HCT116 (cell line): ENCODE data around the gene NEK8. TPM values are rescaled to one million over a fixed set of nuclear protein-coding genes. Genes with fewer than 3 reads are reported as not detected.

Source experiments
- ATAC-seq: fragments of 200-7000 bp; cut with Tn5 transposase; 2 replicates; pipeline ENCODE4 v1.9.1; 2020; ENCODE audit warnings: mild to moderate bottlenecking, moderate library complexity
- BruUV-seq: library from RNA; stranded (reverse); fragments of 400-500 nt; replicated peaks from 2 replicates; lab custom pipeline; 2021; lab: Mats Ljungman, UMichigan
- CTCF ChIA-PET: fragments of 300-600 bp; sonication (Branson Sonifier 250); formaldehyde crosslinking; loops from one replicate; lab custom pipeline; 2021; ENCODE audit warnings: antibody characterized with exemption; lab: Charles Lee
- POLR2A ChIA-PET: fragments of 300-600, 350-600 bp; sonication (Branson Sonifier 250); formaldehyde crosslinking; loops from one replicate; lab custom pipeline; 2021; ENCODE audit warnings: antibody characterized with exemption; lab: Charles Lee
- RAD21 ChIA-PET, 2 experiments: fragments of 300-600 bp; sonication (Branson Sonifier 250); formaldehyde crosslinking; loops; one replicate each; lab custom pipeline; 2023; ENCODE audit warnings: low total read pairs in 2 of 2; ENCODE audit not compliant: uncharacterized antibody in 2 of 2, unreplicated experiment in 2 of 2, low non-redundant PET in 1 of 2; lab: Charles Lee
- DNase-seq: peaks from one replicate; pipeline ENCODE4 v3.0.0-alpha.2; 2010; ENCODE audit warnings: low read depth, low spot score
- H2AFZ ChIP-seq: fragments of 200-600 bp; shearing (Covaris generic), sonication (generic); 2 replicates; pipeline ENCODE4 v1.6.1; 2017; ENCODE audit warnings: low read depth, mixed run types, mixed read lengths, antibody characterized with exemption, low read length; ENCODE audit not compliant: poor library complexity, severe bottlenecking
- H3K27ac ChIP-seq: 2 replicates; pipeline ENCODE4 v1.5.1; 2012; ENCODE audit warnings: low read depth, low read length
- H3K27me3 ChIP-seq: fragments of 200-600 bp; sonication (generic); 2 replicates; pipeline ENCODE4 v1.6.1; 2016; ENCODE audit warnings: mixed run types, low read length, mixed read lengths; ENCODE audit not compliant: insufficient read depth
- H3K36me3 ChIP-seq, 2 experiments: fragments of 200-500 bp in 1 of 2; fragments of 200-600 bp in 1 of 2; sonication (Bioruptor generic) in 1 of 2; sonication (generic) in 1 of 2; 2 replicates each; pipeline versions ENCODE4 v1.5.1 to v1.6.1; 2014 to 2016; ENCODE audit warnings: low read length in 2 of 2, inconsistent platforms in 1 of 2, mixed read lengths in 1 of 2, mixed run types in 1 of 2; ENCODE audit not compliant: insufficient read depth in 2 of 2, control insufficient read depth in 1 of 2
- H3K4me1 ChIP-seq, 2 experiments: fragments of 200-600 bp in 1 of 2; sonication (generic) in 1 of 2; 2 replicates each; pipeline versions ENCODE4 v1.5.1 to v1.6.1; 2012 to 2017; ENCODE audit warnings: low read length in 2 of 2, inconsistent platforms in 1 of 2, mild to moderate bottlenecking in 1 of 2, mixed read lengths in 1 of 2, mixed run types in 1 of 2, moderate library complexity in 1 of 2; ENCODE audit not compliant: insufficient read depth in 2 of 2, control insufficient read depth in 1 of 2
- H3K4me2 ChIP-seq: fragments of 200-600 bp; sonication (generic); 2 replicates; pipeline ENCODE4 v1.6.1; 2017; ENCODE audit warnings: mixed run types, low read length, mixed read lengths
- H3K4me3 ChIP-seq, 2 experiments: fragments of 200-600 bp in 1 of 2; sonication (generic) in 1 of 2; replicated peaks in 1 of 2; 2 replicates each; pipeline ENCODE4 v1.5.1; 2011 to 2016; ENCODE audit warnings: low read length in 2 of 2, control low read depth in 1 of 2, low read depth in 1 of 2, mild to moderate bottlenecking in 1 of 2, mixed read lengths in 1 of 2, mixed run types in 1 of 2
- H3K79me2 ChIP-seq: fragments of 200-600 bp; sonication (generic); 2 replicates; pipeline ENCODE4 v1.6.1; 2017; ENCODE audit warnings: mild to moderate bottlenecking, mixed run types, low read length, moderate library complexity, mixed read lengths; ENCODE audit not compliant: insufficient read depth
- H3K9ac ChIP-seq: fragments of 200-600 bp; sonication (generic); 2 replicates; pipeline ENCODE4 v1.6.1; 2016; ENCODE audit warnings: low read length, mixed read lengths
- H3K9me2 ChIP-seq: fragments of 200-600 bp; sonication (generic), shearing (Covaris generic); 2 replicates; pipeline ENCODE4 v1.6.1; 2017; ENCODE audit warnings: mixed run types, mild to moderate bottlenecking, moderate library complexity; ENCODE audit not compliant: insufficient read depth
- H3K9me3 ChIP-seq, 2 experiments: fragments of 200-500 bp in 1 of 2; fragments of 200-600 bp in 1 of 2; sonication (Bioruptor generic) in 1 of 2; sonication (generic) in 1 of 2; 2 replicates each; pipeline ENCODE4 v1.6.1; 2014 to 2017; ENCODE audit warnings: low read length in 2 of 2, mixed read lengths in 2 of 2, inconsistent platforms in 1 of 2, low read depth in 1 of 2, mild to moderate bottlenecking in 1 of 2, mixed run types in 1 of 2, moderate library complexity in 1 of 2; ENCODE audit not compliant: control insufficient read depth in 1 of 2, insufficient read depth in 1 of 2
- H4K20me1 ChIP-seq: fragments of 200-600 bp; sonication (generic), shearing (Covaris generic); 2 replicates; pipeline ENCODE4 v1.6.1; 2017; ENCODE audit warnings: mixed run types, mild to moderate bottlenecking, moderate library complexity; ENCODE audit not compliant: insufficient read depth
- EZH2 ChIP-seq: fragments of 200-600 bp; sonication (generic); IDR thresholded peaks from 2 replicates; pipeline ENCODE4 v1.6.1; 2017; ENCODE audit warnings: antibody characterized with exemption, mixed run types
- MAX ChIP-seq: IDR thresholded peaks from 2 replicates; pipeline ENCODE4 v1.6.1; 2012
- POLR2A ChIP-seq: IDR thresholded peaks from 2 replicates; pipeline ENCODE4 v1.7.0; 2011; ENCODE audit warnings: borderline replicate concordance; ENCODE audit not compliant: insufficient read depth, insufficient read length; ENCODE audit errors: extremely low read depth
- POLR2AphosphoS5 ChIP-seq: IDR thresholded peaks from 2 replicates; pipeline ENCODE4 v1.6.1; 2011; ENCODE audit warnings: mild to moderate bottlenecking, low read depth, low read length, moderate library complexity
- SIN3A ChIP-seq: IDR thresholded peaks from 2 replicates; pipeline ENCODE4 v1.6.1; 2012; ENCODE audit warnings: low read depth
- SP1 ChIP-seq: IDR thresholded peaks from 2 replicates; pipeline ENCODE4 v1.6.1; 2012; ENCODE audit warnings: low read depth
- SRF ChIP-seq: IDR thresholded peaks from 2 replicates; pipeline ENCODE4 v1.6.1; 2012; ENCODE audit warnings: low read depth
- ZBTB33 ChIP-seq: IDR thresholded peaks from 2 replicates; pipeline ENCODE4 v1.6.1; 2011; ENCODE audit warnings: mild to moderate bottlenecking, low read length, moderate library complexity; ENCODE audit not compliant: insufficient replicate concordance; ENCODE audit errors: extremely low read depth
- intact Hi-C: fragments of 100-400 bp; cut with micrococcal nuclease; formaldehyde crosslinking; loops from 2 replicates; pipeline ENCODE4 v1.10.0; 2022
- total RNA-seq: library from RNA; stranded (reverse); gene quantifications from one replicate; pipeline ENCODE4 v1.2.1, GENCODE V29; 2021; ENCODE audit not compliant: unreplicated experiment

NEK8 gene
- total RNA-seq, 1 experiment from 2014 or later, result 7.0 TPM

- Histone ChIP-seq H3K27me3 (no peaks in the 10 kb centered on the region), H3K4me3 (no peak overlapping the region), H3K9me3 (no peaks in the 10 kb centered on the region)
- POLR2A ChIA-PET, result no interaction called here
- TF ChIP-seq MAX (peak; percentile 67), SP1 (no peak; the same call in 1 of the 2 replicates), SIN3A (no peak), EZH2 (no peak), POLR2A (no peak), POLR2AphosphoS5 (no peak), SRF (no peak), ZBTB33 (no peak)
- TF ChIP-seq, all 23 proteins: peak for 1
- H3K4me1 ChIP-seq, result peaks cover 22 to 33% of the 10 kb centered on the region in 2 experiments
- H4K20me1 ChIP-seq, result no peaks in the 10 kb centered on the region
- no peaks in the 10 kb centered on the region for H3K36me3 ChIP-seq
- DNase-seq, result no peak
- CTCF ChIA-PET, result no interaction called here
- ATAC-seq, result no peak
- no peaks in the 10 kb centered on the region for H3K79me2 ChIP-seq
- H3K4me2 ChIP-seq, result no peak overlapping the region
- H3K9me2 ChIP-seq, result no peaks in the 10 kb centered on the region
- BruUV-seq, result no TSS peak
- RAD21 ChIA-PET, result no interaction called here
- H3K9ac ChIP-seq, result no peak overlapping the region
- H3K27ac ChIP-seq, result peak overlapping the region; percentile 22; the same call in 1 of the 2 replicates
- intact Hi-C loops, result no loop called here
- no peak overlapping the region for H2AFZ ChIP-seq
Observed at GRCh38 chr17:28737770-28738679, 9.4 kb downstream of the NEK8 start.
